GM13976 (cell line): ENCODE data around the gene VEGFC.

Experiments used
- DNase-seq: peaks from one replicate; pipeline ENCODE4 v3.0.0; 2012; ENCODE audit warnings: low spot score
- in situ Hi-C: fragments of 300-500 bp; cut with MboI; formaldehyde crosslinking; loops from one replicate; pipeline ENCODE4 v1.12.0; 2022; ENCODE audit warnings: low sequenced_read_pairs, mixed read lengths, inconsistent platforms; ENCODE audit not compliant: unreplicated experiment
- TF ChIP-seq, protein P1 (sequence below): IDR thresholded peaks from 2 replicates; pipeline ENCODE4 v1.5.1; 2012; ENCODE audit warnings: borderline replicate concordance, mild to moderate bottlenecking; ENCODE audit not compliant: insufficient read depth; ENCODE audit errors: extremely low read depth, missing control alignments, control extremely low read depth

VEGFC gene

DNA sequence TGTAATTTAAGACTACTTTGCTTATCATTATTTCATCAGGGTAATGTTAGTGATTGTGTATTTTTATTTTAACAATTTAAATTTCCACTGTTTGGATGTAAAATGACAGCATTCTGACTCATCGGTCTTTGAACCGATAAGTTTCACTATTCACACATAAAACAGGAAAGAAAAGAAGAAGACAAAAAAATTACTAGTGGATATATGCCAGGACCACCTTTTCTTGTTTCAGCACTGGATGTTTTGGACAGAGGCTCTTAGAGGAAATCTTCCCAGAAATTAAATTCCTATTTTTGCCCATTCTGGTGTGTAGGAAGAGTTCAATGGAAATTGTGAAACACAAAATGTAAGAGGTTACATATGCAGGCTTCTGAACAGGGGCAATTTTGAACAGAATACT lies 57.4 kb downstream of the VEGFC start:
- in situ Hi-C loops: no loop called here
- DNase-seq: no peak
- TF ChIP-seq, protein P1, sequence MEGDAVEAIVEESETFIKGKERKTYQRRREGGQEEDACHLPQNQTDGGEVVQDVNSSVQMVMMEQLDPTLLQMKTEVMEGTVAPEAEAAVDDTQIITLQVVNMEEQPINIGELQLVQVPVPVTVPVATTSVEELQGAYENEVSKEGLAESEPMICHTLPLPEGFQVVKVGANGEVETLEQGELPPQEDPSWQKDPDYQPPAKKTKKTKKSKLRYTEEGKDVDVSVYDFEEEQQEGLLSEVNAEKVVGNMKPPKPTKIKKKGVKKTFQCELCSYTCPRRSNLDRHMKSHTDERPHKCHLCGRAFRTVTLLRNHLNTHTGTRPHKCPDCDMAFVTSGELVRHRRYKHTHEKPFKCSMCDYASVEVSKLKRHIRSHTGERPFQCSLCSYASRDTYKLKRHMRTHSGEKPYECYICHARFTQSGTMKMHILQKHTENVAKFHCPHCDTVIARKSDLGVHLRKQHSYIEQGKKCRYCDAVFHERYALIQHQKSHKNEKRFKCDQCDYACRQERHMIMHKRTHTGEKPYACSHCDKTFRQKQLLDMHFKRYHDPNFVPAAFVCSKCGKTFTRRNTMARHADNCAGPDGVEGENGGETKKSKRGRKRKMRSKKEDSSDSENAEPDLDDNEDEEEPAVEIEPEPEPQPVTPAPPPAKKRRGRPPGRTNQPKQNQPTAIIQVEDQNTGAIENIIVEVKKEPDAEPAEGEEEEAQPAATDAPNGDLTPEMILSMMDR: no peak

DNA sequence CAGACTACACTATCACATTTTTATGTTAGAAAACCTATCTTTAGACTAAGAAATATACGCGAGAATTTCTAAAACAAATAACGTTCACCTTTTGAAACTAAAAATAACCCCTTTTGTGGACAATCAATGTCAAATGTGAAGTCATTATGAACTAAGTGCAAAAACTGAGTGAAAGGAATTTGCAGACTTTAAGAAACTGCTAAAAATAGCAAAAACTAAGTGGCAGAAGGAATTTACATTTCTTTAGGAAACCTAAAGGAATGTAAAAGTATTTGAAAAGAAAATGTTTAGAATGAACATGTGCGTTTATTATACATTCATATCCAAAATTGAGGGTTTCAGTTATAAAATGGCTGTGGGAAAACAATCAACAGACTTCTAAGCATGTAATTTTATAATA lies 58.3 kb downstream of the VEGFC start:
- TF ChIP-seq, protein P1: no peak
- DNase-seq: no peak
- in situ Hi-C loops: no loop called here

DNA sequence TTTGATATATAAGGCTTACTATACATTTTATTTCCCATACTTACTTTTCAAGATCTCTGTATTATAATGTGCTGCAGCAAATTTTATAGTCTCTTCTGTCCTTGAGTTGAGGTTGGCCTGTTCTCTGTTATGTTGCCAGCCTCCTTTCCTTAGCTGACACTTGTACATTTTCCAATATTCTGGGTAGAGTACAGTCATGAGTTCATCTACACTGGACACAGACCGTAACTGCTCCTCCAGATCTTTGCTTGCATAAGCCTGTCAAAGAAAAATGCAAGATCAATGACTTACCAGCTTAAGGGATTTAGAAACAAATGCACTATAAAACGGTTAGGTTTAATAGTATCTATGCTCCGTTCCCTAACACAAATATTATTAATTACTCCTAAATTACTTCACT lies 63.2 kb downstream of the VEGFC start:
- TF ChIP-seq, protein P1: no peak
- in situ Hi-C loops: no loop called here
- DNase-seq: no peak

DNA sequence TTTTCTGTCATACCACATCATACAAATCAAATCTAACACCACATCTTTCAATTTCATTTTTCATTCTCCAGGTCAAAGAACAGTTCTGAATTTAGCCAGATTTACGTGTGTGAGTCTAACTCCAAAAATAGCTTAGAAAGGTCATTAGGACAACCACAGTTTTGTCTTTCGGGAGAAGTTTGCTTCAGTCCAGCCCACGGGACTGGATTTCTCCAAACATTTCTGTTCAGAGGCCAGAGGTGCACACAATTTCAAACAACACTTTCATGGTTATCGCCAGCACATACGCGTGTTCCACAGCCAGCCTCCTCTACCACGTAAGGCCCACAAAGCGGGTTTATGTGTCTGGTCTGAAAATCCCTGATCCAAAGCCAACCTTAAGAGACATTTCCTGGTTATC lies 65.9 kb downstream of the VEGFC start:
- no peak for DNase-seq
- TF ChIP-seq, protein P1: no peak
- in situ Hi-C loops: no loop called here

DNA sequence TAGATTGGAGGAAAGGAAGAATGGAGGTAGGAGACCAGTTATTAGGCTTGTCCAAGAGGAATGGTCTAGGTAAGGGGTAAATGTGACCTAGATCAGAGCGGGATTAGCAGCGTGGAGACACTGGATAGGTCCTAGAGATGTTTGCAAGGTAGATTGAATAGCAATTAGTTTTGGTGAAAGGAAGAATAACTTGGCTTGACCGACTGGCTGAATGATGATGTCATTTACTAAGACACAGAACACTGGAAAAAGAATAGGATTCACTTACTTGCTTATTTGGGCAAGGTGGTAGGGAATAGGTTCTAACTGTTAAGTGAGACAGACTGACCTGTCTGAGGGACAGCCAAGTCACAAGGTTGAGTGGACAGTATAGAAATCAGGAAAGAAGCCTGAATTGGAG lies 71.3 kb downstream of the VEGFC start:
- no peak for DNase-seq
- TF ChIP-seq, protein P1: no peak
- in situ Hi-C loops: no loop called here

DNA sequence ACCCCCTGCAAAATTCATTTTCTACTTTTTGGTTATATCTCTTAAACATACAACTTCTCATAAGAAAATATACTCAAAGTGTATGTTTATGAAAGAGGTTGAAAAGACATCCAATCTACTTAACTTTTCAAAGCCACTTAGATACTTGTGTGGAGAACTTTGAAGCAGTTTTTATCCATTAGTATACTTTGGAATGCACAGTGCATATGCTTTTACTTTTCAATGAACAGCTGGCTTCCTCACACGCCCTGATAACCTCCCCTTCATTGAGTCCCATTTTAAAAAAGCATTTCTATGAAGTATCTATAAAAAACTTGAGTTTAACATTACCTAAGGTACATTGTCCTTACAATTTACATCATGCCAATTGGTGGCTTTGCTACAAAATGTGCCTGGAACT lies 73.8 kb downstream of the VEGFC start:
- no peak for DNase-seq
- in situ Hi-C loops: no loop called here
- TF ChIP-seq, protein P1: no peak

DNA sequence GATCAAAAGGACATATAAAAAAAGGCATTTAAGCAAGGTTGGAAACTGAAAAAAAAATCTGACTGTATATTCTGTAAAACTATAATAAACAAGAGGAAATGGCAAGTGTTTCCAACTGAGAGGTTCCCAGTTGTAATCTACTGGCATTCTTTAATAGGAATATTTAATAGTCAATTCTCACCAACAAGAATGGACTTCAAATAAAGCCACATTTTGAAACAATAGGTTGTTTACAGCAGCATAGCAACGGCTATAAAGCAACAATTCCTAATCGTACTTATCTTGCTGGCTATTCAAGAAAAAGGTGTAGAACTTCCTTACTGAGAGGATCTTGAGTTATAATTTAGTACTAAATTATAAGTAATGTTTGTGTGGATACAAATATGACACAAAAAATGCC lies 75.5 kb downstream of the VEGFC start:
- DNase-seq: no peak
- in situ Hi-C loops: no loop called here
- TF ChIP-seq, protein P1: no peak
